ENCODE measurements around the gene DNHD1. TPM values are rescaled to one million over a fixed set of nuclear protein-coding genes. Genes with fewer than 3 reads are reported as not detected.

The DNHD1 gene
- total RNA-seq, 2 donors from 2014 or later: 23.9 to 26.5 TPM

- H3K4me3 ChIP-seq: peak overlapping the region; percentile 89
- no peak for TF ChIP-seq CTCF (IDR thresholded peaks at IDR 0.05)
- H3K27me3 ChIP-seq (replicated peaks; ENCODE audit: insufficient read depth): no peaks in the 10 kb centered on the region
- H3K36me3 ChIP-seq: peaks cover 29% of the 10 kb centered on the region
- ATAC-seq (ENCODE audit: insufficient number of reproducible peaks, low FRiP score, low read depth): no peak
- DNase-seq (ENCODE audit: low spot score): no peak
- H3K4me1 ChIP-seq (ENCODE audit: control insufficient read depth in 1 of 2, low read depth in 2 of 2): peaks cover 45 to 77% of the 10 kb centered on the region in 2 donors
- peak overlapping the region; percentile 99 to 100 for H3K27ac ChIP-seq
- H3K9me3 ChIP-seq: no peaks in the 10 kb centered on the region
Measured at GRCh38 chr11:6604790-6605189, 107.7 kb downstream of the DNHD1 start.

DNA sequence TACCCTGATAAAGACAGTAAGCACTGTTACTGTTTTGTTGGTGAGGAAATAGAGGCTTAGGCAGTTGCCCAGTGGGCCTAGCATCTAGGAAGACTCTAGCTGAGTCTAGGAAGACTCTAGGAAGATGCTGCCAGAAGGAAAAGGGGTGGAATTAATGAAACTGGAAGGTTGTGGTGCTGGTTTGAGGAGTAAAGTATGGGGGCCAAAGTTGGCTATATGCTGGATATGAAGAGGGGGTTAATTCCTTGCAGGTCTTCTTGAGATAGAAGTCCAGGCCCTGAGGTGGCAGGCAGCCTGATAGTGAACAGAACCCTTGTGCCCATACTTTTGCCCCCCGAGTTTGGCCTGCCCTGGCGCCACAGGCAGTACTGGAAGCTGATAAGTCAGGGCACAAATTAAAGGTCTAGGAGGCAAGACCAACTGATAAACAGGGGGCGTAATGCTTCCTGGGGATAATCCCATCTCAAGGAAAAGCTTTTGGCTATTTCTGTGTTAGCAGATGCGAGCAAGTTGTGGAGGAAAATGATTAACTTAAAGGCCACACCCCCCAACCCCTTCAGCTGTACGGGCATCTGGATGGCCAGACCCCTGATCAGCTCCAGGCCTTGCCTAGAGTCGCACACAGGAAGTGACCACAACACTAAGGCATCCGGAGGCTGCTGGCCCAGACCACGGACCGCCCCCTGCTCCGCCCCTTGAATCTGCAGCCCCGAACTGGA lies 109.5 kb downstream of the DNHD1 start:
- Histone ChIP-seq H3K4me1 (ENCODE audit: control insufficient read depth in 1 of 2, low read depth in 2 of 2) (peaks cover 57 to 76% of the 10 kb centered on the region in 2 donors), H3K4me3 (peak overlapping the region; percentile 89), H3K27me3 (replicated peaks; ENCODE audit: insufficient read depth) (no peaks in the 10 kb centered on the region), H3K27ac (peak overlapping the region; percentile 99 to 100), H3K9me3 (no peaks in the 10 kb centered on the region), H3K36me3 (peaks cover 35% of the 10 kb centered on the region)
- peak; percentile 90 for DNase-seq (ENCODE audit: low spot score)
- TF ChIP-seq CTCF (IDR thresholded peaks at IDR 0.05): no peak
- ATAC-seq (ENCODE audit: insufficient number of reproducible peaks, low FRiP score, low read depth): peak; percentile 39

- peaks cover 35% of the 10 kb centered on the region for H3K36me3 ChIP-seq
- TF ChIP-seq CTCF (IDR thresholded peaks at IDR 0.05): no peak
- H3K27ac ChIP-seq: peak overlapping the region; percentile 99 to 100
- ATAC-seq (ENCODE audit: insufficient number of reproducible peaks, low FRiP score, low read depth) (no peak), DNase-seq (ENCODE audit: low spot score) (no peak)
- H3K27me3 ChIP-seq (replicated peaks; ENCODE audit: insufficient read depth): no peaks in the 10 kb centered on the region
- H3K9me3 ChIP-seq: no peaks in the 10 kb centered on the region
- peaks cover 50 to 69% of the 10 kb centered on the region in 2 donors for H3K4me1 ChIP-seq (ENCODE audit: control insufficient read depth in 1 of 2, low read depth in 2 of 2)
- peak overlapping the region; percentile 89 for H3K4me3 ChIP-seq
Measured at GRCh38 chr11:6607190-6607795, 110.2 kb downstream of the DNHD1 start.

DNA sequence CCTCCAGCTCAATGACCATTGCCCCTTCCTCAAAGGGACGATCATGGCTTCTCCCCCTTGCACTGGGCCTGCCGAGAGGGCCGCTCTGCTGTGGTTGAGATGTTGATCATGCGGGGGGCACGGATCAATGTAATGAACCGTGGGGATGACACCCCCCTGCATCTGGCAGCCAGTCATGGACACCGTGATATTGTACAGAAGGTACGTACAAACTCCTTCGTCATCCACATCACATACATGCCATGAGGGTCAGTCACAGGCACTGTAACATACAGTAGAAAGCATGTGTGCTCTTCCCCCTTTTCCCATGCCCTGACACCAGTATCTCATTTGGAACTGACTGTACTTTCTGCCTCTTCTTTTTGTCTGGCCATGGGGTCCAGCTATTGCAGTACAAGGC lies 110.9 kb downstream of the DNHD1 start:
- no peaks in the 10 kb centered on the region for H3K9me3 ChIP-seq
- H3K27ac ChIP-seq: peak overlapping the region; percentile 99 to 100
- TF ChIP-seq CTCF (IDR thresholded peaks at IDR 0.05): no peak
- H3K4me3 ChIP-seq: peak overlapping the region; percentile 89
- peaks cover 50 to 66% of the 10 kb centered on the region in 2 donors for H3K4me1 ChIP-seq (ENCODE audit: control insufficient read depth in 1 of 2, low read depth in 2 of 2)
- DNase-seq (ENCODE audit: low spot score) (no peak), ATAC-seq (ENCODE audit: insufficient number of reproducible peaks, low FRiP score, low read depth) (no peak)
- no peaks in the 10 kb centered on the region for H3K27me3 ChIP-seq (replicated peaks; ENCODE audit: insufficient read depth)
- peaks cover 35% of the 10 kb centered on the region for H3K36me3 ChIP-seq

- Histone ChIP-seq H3K36me3 (peaks cover 35% of the 10 kb centered on the region), H3K27ac (peak overlapping the region; percentile 99 to 100), H3K4me3 (no peak overlapping the region), H3K4me1 (ENCODE audit: control insufficient read depth in 1 of 2, low read depth in 2 of 2) (peaks cover 57 to 72% of the 10 kb centered on the region in 2 donors), H3K9me3 (no peaks in the 10 kb centered on the region), H3K27me3 (replicated peaks; ENCODE audit: insufficient read depth) (no peaks in the 10 kb centered on the region)
- DNase-seq (ENCODE audit: low spot score) (no peak), ATAC-seq (ENCODE audit: insufficient number of reproducible peaks, low FRiP score, low read depth) (no peak)
- TF ChIP-seq CTCF (IDR thresholded peaks at IDR 0.05): no peak
Measured at GRCh38 chr11:6608726-6609501, 111.8 kb downstream of the DNHD1 start.
